Cardiac fibroblast (primary cell): ENCODE data around the gene PRRG3.
"Not testable (repeated sequence)": the region's sequence is repeated elsewhere in the genome, so short reads cannot be mapped to it uniquely, and the experiment has no call there.

ENCODE experiments used
- DNase-seq, 2 donors: peaks; one replicate each; pipeline versions ENCODE4 v3.0.0 to v3.0.0-alpha.2; 2010; ENCODE audit warnings: low read depth in 2 of 2
- H3K4me3 ChIP-seq, 2 donors: replicated peaks in 1 of 2; 1 replicate in 1 of 2; 2 replicates in 1 of 2; pipeline ENCODE4 v1.5.1; 2011; ENCODE audit warnings: low read depth in 2 of 2, low read length in 2 of 2, mild to moderate bottlenecking in 2 of 2, moderate library complexity in 1 of 2
- TF ChIP-seq, protein P1 (sequence below): IDR thresholded peaks from one replicate; pipeline ENCODE4 v1.5.1; 2011; ENCODE audit warnings: low read depth, mild to moderate bottlenecking, low read length, inconsistent platforms

The PRRG3 gene

GRCh38 chrX:151688695-151689094 lies 6.6 kb upstream of the PRRG3 start:
- TF ChIP-seq, protein P1, sequence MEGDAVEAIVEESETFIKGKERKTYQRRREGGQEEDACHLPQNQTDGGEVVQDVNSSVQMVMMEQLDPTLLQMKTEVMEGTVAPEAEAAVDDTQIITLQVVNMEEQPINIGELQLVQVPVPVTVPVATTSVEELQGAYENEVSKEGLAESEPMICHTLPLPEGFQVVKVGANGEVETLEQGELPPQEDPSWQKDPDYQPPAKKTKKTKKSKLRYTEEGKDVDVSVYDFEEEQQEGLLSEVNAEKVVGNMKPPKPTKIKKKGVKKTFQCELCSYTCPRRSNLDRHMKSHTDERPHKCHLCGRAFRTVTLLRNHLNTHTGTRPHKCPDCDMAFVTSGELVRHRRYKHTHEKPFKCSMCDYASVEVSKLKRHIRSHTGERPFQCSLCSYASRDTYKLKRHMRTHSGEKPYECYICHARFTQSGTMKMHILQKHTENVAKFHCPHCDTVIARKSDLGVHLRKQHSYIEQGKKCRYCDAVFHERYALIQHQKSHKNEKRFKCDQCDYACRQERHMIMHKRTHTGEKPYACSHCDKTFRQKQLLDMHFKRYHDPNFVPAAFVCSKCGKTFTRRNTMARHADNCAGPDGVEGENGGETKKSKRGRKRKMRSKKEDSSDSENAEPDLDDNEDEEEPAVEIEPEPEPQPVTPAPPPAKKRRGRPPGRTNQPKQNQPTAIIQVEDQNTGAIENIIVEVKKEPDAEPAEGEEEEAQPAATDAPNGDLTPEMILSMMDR = no peak
- DNase-seq = no peak
- no peak overlapping the region for H3K4me3 ChIP-seq

DNA sequence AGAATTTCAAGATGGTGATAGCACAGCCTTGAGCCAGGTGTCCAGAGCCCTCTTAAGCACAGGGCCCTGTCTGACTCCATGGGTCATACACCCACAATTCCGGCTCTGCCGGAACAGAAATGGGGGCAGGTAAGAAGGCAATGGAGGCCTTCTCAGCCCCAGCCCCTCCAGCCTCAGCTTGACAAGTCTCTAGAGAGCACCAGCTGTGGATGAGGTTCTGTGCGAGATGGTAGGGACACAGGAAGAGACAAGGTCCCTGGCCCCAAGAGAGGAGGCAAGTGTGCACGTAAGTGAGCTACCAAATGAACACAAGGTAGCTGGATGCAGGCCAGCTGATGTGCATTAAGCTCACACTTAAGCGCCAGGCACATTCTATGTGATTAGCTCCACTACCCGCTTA lies 2.4 kb upstream of the PRRG3 start:
- TF ChIP-seq, protein P1 = no peak
- H3K4me3 ChIP-seq = no peak overlapping the region
- no peak for DNase-seq

- TF ChIP-seq, protein P1 = no peak
- DNase-seq = no peak
- no peak overlapping the region for H3K4me3 ChIP-seq
Measured at GRCh38 chrX:151694121-151694520, 1.1 kb upstream of the PRRG3 start.

- TF ChIP-seq, protein P1 = no peak
- H3K4me3 ChIP-seq = no peak overlapping the region
- DNase-seq = no peak
Measured at GRCh38 chrX:151695583-151696340, 504 bp downstream of the PRRG3 start.

DNA sequence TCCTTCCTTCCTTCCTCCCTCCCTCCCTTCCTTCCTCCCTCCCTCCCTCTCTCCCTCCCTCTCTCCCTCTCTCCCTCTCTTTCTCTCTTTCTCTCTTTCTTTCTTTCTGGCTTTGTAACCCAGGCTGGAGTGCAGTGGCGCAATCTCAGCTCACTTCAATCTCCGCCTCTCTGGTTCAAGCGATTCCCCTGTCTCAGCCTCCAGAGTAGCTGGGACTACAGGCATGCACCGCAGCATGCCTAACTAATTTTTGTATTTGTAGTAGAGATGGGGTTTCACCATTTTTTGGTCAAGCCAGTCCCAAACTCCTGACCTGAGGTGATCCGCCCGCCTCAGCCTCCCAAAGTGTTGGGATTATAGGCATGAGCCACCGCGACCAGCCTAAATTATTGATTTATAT lies 1.8 kb downstream of the PRRG3 start:
- not testable (repeated sequence) for H3K4me3 ChIP-seq, DNase-seq

DNA sequence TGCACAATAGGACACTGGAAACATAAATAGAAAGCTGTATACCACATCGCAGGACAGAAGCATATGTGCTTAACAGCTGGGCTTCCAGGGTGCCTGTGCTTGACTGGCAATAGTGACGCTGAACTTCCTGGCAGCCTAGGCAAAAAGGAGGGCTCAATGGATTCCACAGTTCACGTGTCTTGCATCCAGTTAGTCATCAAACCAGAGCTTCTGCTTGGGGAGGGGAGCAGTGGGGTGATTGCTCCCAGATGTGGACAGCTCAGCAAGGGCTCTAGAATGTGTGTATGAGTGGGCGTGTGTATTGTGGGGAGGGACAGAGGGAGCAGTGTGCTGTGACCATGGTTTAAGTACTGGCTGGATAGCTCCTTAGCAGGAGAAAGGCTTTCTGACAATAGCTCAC lies 2.3 kb downstream of the PRRG3 start:
- H3K4me3 ChIP-seq = no peak overlapping the region
- DNase-seq = peak; percentile 4 to 5

GRCh38 chrX:151698485-151698884 lies 3.2 kb downstream of the PRRG3 start:
- TF ChIP-seq, protein P1 = no peak
- DNase-seq = no peak
- H3K4me3 ChIP-seq = no peak overlapping the region

More for the DNA sequence above, 2.3 kb downstream of the PRRG3 start:
- TF ChIP-seq, protein P1 = no peak
